Activated CD4-positive, alpha-beta T cell treated with anti-CD3 and anti-CD28 coated beads for 48 hours (primary cell): Measurements from ENCODE around the gene CMSS1.

Experiments
- DNase-seq: peaks from one replicate; pipeline ENCODE4 v3.0.0-alpha.2; 2020

CMSS1 gene

GRCh38 chr3:99877031-99877579 lies 59.4 kb downstream of the CMSS1 start:
- no peak for DNase-seq

GRCh38 chr3:99878005-99878404 lies 60.3 kb downstream of the CMSS1 start:
- no peak for DNase-seq

GRCh38 chr3:99879275-99879674 lies 61.6 kb downstream of the CMSS1 start:
- no peak for DNase-seq

- no peak for DNase-seq
Measured at GRCh38 chr3:99881121-99881524, 63.5 kb downstream of the CMSS1 start.

- no peak for DNase-seq
Measured at GRCh38 chr3:99882436-99883137, 64.9 kb downstream of the CMSS1 start.

GRCh38 chr3:99883138-99883461 lies 65.4 kb downstream of the CMSS1 start:
- DNase-seq, result no peak

GRCh38 chr3:99883693-99884092 lies 66.0 kb downstream of the CMSS1 start:
- no peak for DNase-seq

- no peak for DNase-seq
Measured at GRCh38 chr3:99884484-99884883, 66.8 kb downstream of the CMSS1 start.

- DNase-seq, result no peak
Measured at GRCh38 chr3:99885085-99885484, 67.4 kb downstream of the CMSS1 start.

- no peak for DNase-seq
Measured at GRCh38 chr3:99885851-99886250, 68.2 kb downstream of the CMSS1 start.

- no peak for DNase-seq
Measured at GRCh38 chr3:99891610-99892285, 74.1 kb downstream of the CMSS1 start.

- DNase-seq, result no peak
Measured at GRCh38 chr3:99892332-99892731, 74.7 kb downstream of the CMSS1 start.

- no peak for DNase-seq
Measured at GRCh38 chr3:99895131-99895696, 77.6 kb downstream of the CMSS1 start.

GRCh38 chr3:99895703-99896441 lies 78.2 kb downstream of the CMSS1 start:
- DNase-seq, result no peak

- DNase-seq, result no peak
Measured at GRCh38 chr3:99896482-99896881, 78.8 kb downstream of the CMSS1 start.

GRCh38 chr3:99899603-99900002 lies 81.9 kb downstream of the CMSS1 start:
- no peak for DNase-seq

- DNase-seq, result no peak
Measured at GRCh38 chr3:99900248-99900647, 82.6 kb downstream of the CMSS1 start.

- DNase-seq, result no peak
Measured at GRCh38 chr3:99901200-99901926, 83.7 kb downstream of the CMSS1 start.

GRCh38 chr3:99902091-99902490 lies 84.4 kb downstream of the CMSS1 start:
- DNase-seq, result no peak

- DNase-seq, result no peak
Measured at GRCh38 chr3:99903869-99904268, 86.2 kb downstream of the CMSS1 start.

- DNase-seq, result no peak
Measured at GRCh38 chr3:99907959-99908544, 90.4 kb downstream of the CMSS1 start.

- DNase-seq, result no peak
Measured at GRCh38 chr3:99909714-99910495, 92.2 kb downstream of the CMSS1 start.
